ENCODE measurements around the gene MAN1A2.

DNA sequence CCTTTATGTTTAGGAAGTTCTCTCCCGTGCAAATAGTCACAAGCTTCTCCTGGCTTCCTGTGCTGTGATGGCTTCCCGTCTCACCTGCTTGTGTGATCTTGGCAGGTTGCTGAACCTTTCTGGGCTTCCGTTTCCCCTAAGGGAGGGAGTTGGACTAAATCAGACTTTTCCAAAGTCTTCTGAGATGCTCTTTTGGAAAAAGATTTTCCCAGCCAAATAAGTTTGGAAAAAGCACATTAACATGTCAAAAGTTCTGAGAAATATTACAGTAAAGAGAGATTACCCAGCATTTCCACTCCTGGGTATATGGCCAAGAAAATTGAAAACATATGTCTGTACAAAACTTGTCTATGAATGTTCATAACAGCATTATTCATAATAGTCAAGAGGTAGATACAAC, 202.6 kb downstream of the MAN1A2 start:
- TF ChIP-seq, protein P1, sequence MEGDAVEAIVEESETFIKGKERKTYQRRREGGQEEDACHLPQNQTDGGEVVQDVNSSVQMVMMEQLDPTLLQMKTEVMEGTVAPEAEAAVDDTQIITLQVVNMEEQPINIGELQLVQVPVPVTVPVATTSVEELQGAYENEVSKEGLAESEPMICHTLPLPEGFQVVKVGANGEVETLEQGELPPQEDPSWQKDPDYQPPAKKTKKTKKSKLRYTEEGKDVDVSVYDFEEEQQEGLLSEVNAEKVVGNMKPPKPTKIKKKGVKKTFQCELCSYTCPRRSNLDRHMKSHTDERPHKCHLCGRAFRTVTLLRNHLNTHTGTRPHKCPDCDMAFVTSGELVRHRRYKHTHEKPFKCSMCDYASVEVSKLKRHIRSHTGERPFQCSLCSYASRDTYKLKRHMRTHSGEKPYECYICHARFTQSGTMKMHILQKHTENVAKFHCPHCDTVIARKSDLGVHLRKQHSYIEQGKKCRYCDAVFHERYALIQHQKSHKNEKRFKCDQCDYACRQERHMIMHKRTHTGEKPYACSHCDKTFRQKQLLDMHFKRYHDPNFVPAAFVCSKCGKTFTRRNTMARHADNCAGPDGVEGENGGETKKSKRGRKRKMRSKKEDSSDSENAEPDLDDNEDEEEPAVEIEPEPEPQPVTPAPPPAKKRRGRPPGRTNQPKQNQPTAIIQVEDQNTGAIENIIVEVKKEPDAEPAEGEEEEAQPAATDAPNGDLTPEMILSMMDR (IDR thresholded peaks at IDR 0.05) = no peak
- TF ChIP-seq POLR2A (IDR thresholded peaks at IDR 0.05) = no peak
